HG03175 (cell line): Measurements from ENCODE around the gene ATAD3C.
"Not testable (repeated sequence)": the region's sequence is repeated elsewhere in the genome, so short reads cannot be mapped to it uniquely, and the experiment has no call there.

Experiments
- ATAC-seq: cut with Tn5 transposase; IDR thresholded peaks from one replicate; pipeline ENCODE4 v1.9.1; 2021; ENCODE audit warnings: mild to moderate bottlenecking, moderate library complexity; ENCODE audit not compliant: unreplicated experiment

ATAD3C gene

GRCh38 chr1:1494311-1494710, 44.8 kb downstream of the ATAD3C start:
- not testable (repeated sequence) for ATAC-seq

GRCh38 chr1:1495461-1495975, 46.0 kb downstream of the ATAD3C start:
- ATAC-seq: not testable (repeated sequence)

- not testable (repeated sequence) for ATAC-seq
Measured at GRCh38 chr1:1504777-1505365, 55.4 kb downstream of the ATAD3C start.

GRCh38 chr1:1505366-1505798, 55.9 kb downstream of the ATAD3C start:
- ATAC-seq: peak; percentile 59

- not testable (repeated sequence) for ATAC-seq
Measured at GRCh38 chr1:1505801-1506200, 56.3 kb downstream of the ATAD3C start.

- no peak for ATAC-seq
Measured at GRCh38 chr1:1507305-1507704, 57.8 kb downstream of the ATAD3C start.

- ATAC-seq: not testable (repeated sequence)
Measured at GRCh38 chr1:1508775-1509464, 59.4 kb downstream of the ATAD3C start.

GRCh38 chr1:1509465-1509850, 60.0 kb downstream of the ATAD3C start:
- ATAC-seq: not testable (repeated sequence)

GRCh38 chr1:1510912-1511532, 61.5 kb downstream of the ATAD3C start:
- ATAC-seq: no peak

GRCh38 chr1:1511533-1512285, 62.2 kb downstream of the ATAD3C start, which contains the start of gene ATAD3A:
TSS of gene ATAD3A (plus strand) at chr1:1512162. CDS start at chr1:1512269, 107 bp downstream.
- peak; percentile 87 for ATAC-seq

- ATAC-seq: peak; percentile 18
Measured at GRCh38 chr1:1512425-1512824, 62.9 kb downstream of the ATAD3C start.

- ATAC-seq: not testable (repeated sequence)
Measured at GRCh38 chr1:1513675-1514074, 64.2 kb downstream of the ATAD3C start.

GRCh38 chr1:1514376-1514775, 64.9 kb downstream of the ATAD3C start:
- not testable (repeated sequence) for ATAC-seq

- ATAC-seq: not testable (repeated sequence)
Measured at GRCh38 chr1:1516923-1517322, 67.4 kb downstream of the ATAD3C start.

GRCh38 chr1:1517973-1518620, 68.6 kb downstream of the ATAD3C start:
- ATAC-seq: no peak

- not testable (repeated sequence) for ATAC-seq
Measured at GRCh38 chr1:1518621-1519007, 69.1 kb downstream of the ATAD3C start.
